Transverse colon (tissue), 4 donors: ENCODE measurements around the gene TPP2. TPM values are rescaled to one million over a fixed set of nuclear protein-coding genes. Genes with fewer than 3 reads are reported as not detected.
A peak's percentile ranks its signal among the peaks of the same experiment; 100 is the strongest.

Experiments
- DNase-seq: peaks from one replicate; pipeline ENCODE4 v3.0.0-alpha.2; 2019
- H3K27ac ChIP-seq, 4 donors: fragments of 200-600 bp; sonication (generic); 2 replicates each; pipeline ENCODE4 v1.5.1; 2016 to 2018; ENCODE audit warnings: inconsistent platforms in 4 of 4
- H3K27me3 ChIP-seq: fragments of 200-600 bp; sonication (generic); 2 replicates; pipeline ENCODE4 v1.5.1; 2017; ENCODE audit warnings: inconsistent platforms
- H3K36me3 ChIP-seq, 4 donors: fragments of 200-600 bp; sonication (generic); 2 replicates each; pipeline ENCODE4 v1.5.1; 2017 to 2019; ENCODE audit warnings: inconsistent platforms in 4 of 4
- H3K4me1 ChIP-seq, 4 donors: fragments of 200-600 bp; sonication (generic); 2 replicates each; pipeline ENCODE4 v1.5.1; 2017 to 2020; ENCODE audit warnings: inconsistent platforms in 4 of 4
- H3K4me3 ChIP-seq, 4 donors: fragments of 200-600 bp; sonication (generic); 1 replicate in 1 of 4; 2 replicates in 3 of 4; pipeline versions ENCODE4 v1.5.1 to v1.6.1; 2017 to 2019; ENCODE audit warnings: inconsistent platforms in 4 of 4
- H3K9me3 ChIP-seq, 2 donors: fragments of 200-600 bp; sonication (generic); 2 replicates each; pipeline ENCODE4 v1.5.1; 2017 to 2019; ENCODE audit warnings: inconsistent platforms in 2 of 2
- CTCF ChIP-seq, 5 experiments: fragments of 200-600 bp in 3 of 5; fragments of 450-650 bp in 2 of 5; sonication (generic) in 3 of 5; IDR thresholded peaks; 1 replicate in 2 of 5; 2 replicates in 3 of 5; pipeline ENCODE4 v1.5.1; 2016 to 2017; ENCODE audit warnings: antibody characterized with exemption in 5 of 5, inconsistent platforms in 3 of 5, mild to moderate bottlenecking in 2 of 5, moderate library complexity in 1 of 5
- EP300 ChIP-seq: sonication (generic); formaldehyde crosslinking; IDR thresholded peaks from one replicate; pipeline ENCODE4 v1.6.1; 2017; ENCODE audit warnings: antibody characterized with exemption, low read depth
- POLR2A ChIP-seq: fragments of 450-650 bp; IDR thresholded peaks from one replicate; pipeline ENCODE4 v1.6.1; 2016; ENCODE audit warnings: antibody characterized with exemption, mild to moderate bottlenecking, moderate library complexity
- POLR2AphosphoS5 ChIP-seq, 3 donors: sonication (generic); formaldehyde crosslinking; IDR thresholded peaks; one replicate each; pipeline ENCODE4 v1.6.1; 2016; ENCODE audit warnings: antibody characterized with exemption in 3 of 3
- WGBS, 2 donors: methylation state at CpG; one replicate each; pipeline ENCODE4 v1.1.5; 2018; ENCODE audit warnings: low coverage in 1 of 2; 5-methylcytosine and 5-hydroxymethylcytosine counted together
- in situ Hi-C, 4 donors: fragments of 200-750 bp; cut with MboI; loops; one replicate each; pipeline versions ENCODE4 v1.15.0 to v1.15.1; 2017; ENCODE audit warnings: low sequenced_read_pairs in 3 of 4, low pct_ligation_motif_present in 1 of 4, low pct_unique_long_range_greater_than_20kb in 1 of 4
- intact Hi-C: fragments of 100-400 bp; cut with DNase I; formaldehyde crosslinking; loops from one replicate; pipeline ENCODE4 v1.15.1; 2023; ENCODE audit warnings: low total_unique reads
- total RNA-seq, 4 donors: library from RNA; depleted of rRNA; stranded (reverse); fragments of >200 nt; gene quantifications; one replicate each; pipeline ENCODE4 v1.1.0, GENCODE V29; 2016

Gene TPP2
- total RNA-seq = 10 to 100 TPM; 19.1 to 47.8 (median 30.3) TPM

GRCh38 chr13:102596147-102597028 lies at the start of gene TPP2:
Gene TPP2, plus strand, starts transcription at chr13:102596986. Its CDS starts 53 bp downstream, at chr13:102597039.
- peak within 1 kb of the TSS; percentile 73 to 98 (median 88) for H3K4me3 ChIP-seq

DNA sequence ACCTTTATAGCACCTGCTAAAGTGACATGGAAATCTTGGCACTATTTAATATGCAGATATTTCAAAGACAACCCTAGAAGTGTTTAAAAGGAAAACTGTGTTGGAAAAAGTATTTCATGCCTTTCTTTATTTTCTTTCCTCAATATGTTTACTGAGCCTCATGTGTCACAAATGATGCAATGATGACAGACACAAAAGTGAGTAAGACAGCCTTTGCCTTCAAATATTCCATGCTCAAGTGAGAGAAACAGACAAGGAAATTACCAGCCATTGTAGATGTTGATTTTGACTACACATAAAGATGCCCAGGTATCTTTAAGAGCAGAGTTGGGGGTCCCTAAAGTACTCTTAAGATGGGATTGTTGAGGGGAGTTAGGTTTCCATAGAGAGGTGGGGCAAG lies 48.0 kb upstream of the TPP2 start:
- Histone ChIP-seq H3K9me3 (no peaks in the 10 kb centered on the region), H3K27ac (no peak overlapping the region), H3K27me3 (no peaks in the 10 kb centered on the region), H3K4me3 (no peak overlapping the region), H3K36me3 (no peaks in the 10 kb centered on the region), H3K4me1 (no peaks in the 10 kb centered on the region)
- DNase-seq = no peak
- in situ Hi-C loops = loop anchor here in 1 of 4 donors (10.0 kb wide), 1 partner anchor 64 kb away; no protein-coding TSS in a partner anchor
- TF ChIP-seq EP300 = no peak
- TF ChIP-seq CTCF (IDR thresholded peaks at IDR 0.05) = no peak
- no peak for TF ChIP-seq POLR2AphosphoS5 (IDR thresholded peaks at IDR 0.05)
- TF ChIP-seq POLR2A = no peak
- intact Hi-C loops = no loop called here

More at GRCh38 chr13:102596147-102597028, at the start of gene TPP2:
- intact Hi-C loops (loop anchor here (5.0 to 10.0 kb wide), 2 partner anchors 178 to 251 kb away; partner anchors contain the start of genes ERCC5 and TEX30), in situ Hi-C loops (loop anchor here in 3 of 4 donors (5.0 kb wide), 2 partner anchors 246 to 251 kb away; partner anchors contain the start of gene ERCC5 (in 1 of the 3))
- no peaks in the 10 kb centered on the region for H3K36me3 ChIP-seq
- DNase-seq = peak; percentile 100
- H3K27ac ChIP-seq = peak within 1 kb of the TSS; percentile 96 to 99 (median 98)
- WGBS, 2 donors = 1% methylated on average over 53 of the region's 53 CpGs; no CpG with 5 or more reads in 1 of the 2 donors
- peak; percentile 96 to 99 (median 98) for TF ChIP-seq POLR2AphosphoS5 (IDR thresholded peaks at IDR 0.05)
- TF ChIP-seq EP300 = no peak
- TF ChIP-seq POLR2A = peak; percentile 91
- H3K4me1 ChIP-seq = peaks cover 0 to 60% (median 40%) of the 10 kb centered on the region in 4 donors
- H3K27me3 ChIP-seq = no peaks in the 10 kb centered on the region
- no peaks in the 10 kb centered on the region for H3K9me3 ChIP-seq

GRCh38 chr13:102550507-102550906 lies 46.3 kb upstream of the TPP2 start:
- H3K27ac ChIP-seq = no peak overlapping the region
- H3K4me1 ChIP-seq = no peaks in the 10 kb centered on the region
- no peak for TF ChIP-seq EP300
- TF ChIP-seq CTCF (IDR thresholded peaks at IDR 0.05) = no peak
- TF ChIP-seq POLR2AphosphoS5 (IDR thresholded peaks at IDR 0.05) = no peak
- intact Hi-C loops = loop anchor here (10.0 kb wide), 1 partner anchor 616 kb away; no protein-coding TSS in a partner anchor
- H3K27me3 ChIP-seq = no peaks in the 10 kb centered on the region
- no peaks in the 10 kb centered on the region for H3K36me3 ChIP-seq
- in situ Hi-C loops = loop anchor here in 3 of 4 donors (25.0 kb wide), 1 partner anchor 613 kb away; no protein-coding TSS in a partner anchor
- WGBS, 2 donors = 72 to 73% methylated on average over 4 to 7 of the region's 7 CpGs
- H3K9me3 ChIP-seq = no peaks in the 10 kb centered on the region
- no peak for DNase-seq
- no peak overlapping the region for H3K4me3 ChIP-seq

DNA sequence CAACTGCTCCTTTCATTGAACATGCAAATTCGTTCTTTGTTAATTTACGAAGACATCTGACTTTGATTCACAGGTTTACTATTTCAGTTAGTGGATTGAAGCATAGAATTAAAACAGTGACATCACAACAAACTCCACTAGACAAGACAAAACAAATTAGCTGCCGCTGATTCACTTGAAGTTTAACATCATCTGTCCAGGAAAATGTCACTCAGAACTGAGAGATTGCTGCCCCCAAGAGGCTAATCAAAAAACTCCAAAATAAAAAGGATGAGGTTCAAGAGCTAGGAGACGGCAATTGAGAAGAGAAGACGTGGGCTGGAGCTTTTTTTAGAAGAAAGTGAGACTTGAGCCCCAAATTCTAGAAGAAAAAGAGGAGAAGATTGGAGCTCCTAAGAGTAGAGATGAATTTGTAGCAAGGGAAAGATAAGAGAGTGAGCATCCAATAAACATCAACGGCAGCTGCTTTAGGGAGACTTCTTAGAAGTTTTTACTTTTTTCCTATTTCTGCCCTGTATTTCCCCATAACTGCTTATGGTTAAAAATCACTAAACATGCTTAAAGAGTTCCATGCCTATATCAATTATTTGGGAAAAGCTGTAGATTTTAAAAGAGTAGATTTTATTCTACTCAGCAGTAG lies 40.8 kb upstream of the TPP2 start:
- DNase-seq = no peak
- Histone ChIP-seq H3K27ac (no peak overlapping the region), H3K4me3 (no peak overlapping the region), H3K9me3 (no peaks in the 10 kb centered on the region), H3K27me3 (no peaks in the 10 kb centered on the region), H3K36me3 (no peaks in the 10 kb centered on the region), H3K4me1 (no peaks in the 10 kb centered on the region)
- in situ Hi-C loops (loop anchor here in 3 of 4 donors (25.0 kb wide), 1 partner anchor 619 kb away; no protein-coding TSS in a partner anchor), intact Hi-C loops (loop anchor here (10.0 kb wide), 1 partner anchor 621 kb away; no protein-coding TSS in a partner anchor)
- TF ChIP-seq POLR2A (no peak), CTCF (IDR thresholded peaks at IDR 0.05) (peak in 4 of 5 experiments; percentile 22 to 39 (median 30)), POLR2AphosphoS5 (IDR thresholded peaks at IDR 0.05) (no peak), EP300 (no peak)
- 36 to 39% methylated on average over 5 to 6 of the region's 6 CpGs for WGBS, 2 donors
